Mucosa of rectum (tissue), 2 donors: ENCODE data around the gene PI4K2A.

Experiments used
- H3K27ac ChIP-seq, 2 donors: one replicate each; pipeline ENCODE4 v1.7.0; 2013; ENCODE audit warnings: inconsistent platforms in 2 of 2, low read depth in 2 of 2, low read length in 2 of 2
- H3K27me3 ChIP-seq, 2 donors: one replicate each; pipeline ENCODE4 v1.7.0; 2013; ENCODE audit warnings: low read length in 2 of 2; ENCODE audit not compliant: control insufficient read depth in 2 of 2, insufficient read depth in 2 of 2
- H3K36me3 ChIP-seq, 2 donors: one replicate each; pipeline ENCODE4 v1.7.0; 2013; ENCODE audit warnings: low read length in 2 of 2; ENCODE audit not compliant: control insufficient read depth in 2 of 2, insufficient read depth in 2 of 2
- H3K4me1 ChIP-seq, 2 donors: one replicate each; pipeline ENCODE4 v1.7.0; 2013; ENCODE audit warnings: low read length in 2 of 2, mild to moderate bottlenecking in 1 of 2; ENCODE audit not compliant: control insufficient read depth in 2 of 2, insufficient read depth in 2 of 2
- H3K4me3 ChIP-seq, 2 donors: one replicate each; pipeline ENCODE4 v1.7.0; 2013; ENCODE audit warnings: low read length in 2 of 2
- H3K9ac ChIP-seq, 2 donors: one replicate each; pipeline ENCODE4 v1.7.0; 2013; ENCODE audit warnings: low read length in 2 of 2, low read depth in 1 of 2, mild to moderate bottlenecking in 1 of 2
- H3K9me3 ChIP-seq, 2 donors: one replicate each; pipeline ENCODE4 v1.7.0; 2013; ENCODE audit warnings: low read length in 2 of 2; ENCODE audit not compliant: control insufficient read depth in 2 of 2
- donor health status: healthy.
- donor health status: Normal muscosa, but diverticular disease.

The PI4K2A gene

GRCh38 chr10:97723001-97723400 lies 82.5 kb downstream of the PI4K2A start:
- peak overlapping the region; percentile 78 to 82 for H3K27ac ChIP-seq

GRCh38 chr10:97724341-97724941 lies 84.0 kb downstream of the PI4K2A start:
- no peaks in the 10 kb centered on the region for H3K36me3 ChIP-seq
- H3K27ac ChIP-seq: peak overlapping the region; percentile 78 to 85
- H3K4me1 ChIP-seq: peaks cover 35 to 42% of the 10 kb centered on the region in 2 donors
- H3K27me3 ChIP-seq: no peaks in the 10 kb centered on the region
- H3K4me3 ChIP-seq: peak overlapping the region in 1 of 2 donors; percentile 23
- no peaks in the 10 kb centered on the region for H3K9me3 ChIP-seq
- H3K9ac ChIP-seq: peak overlapping the region; percentile 28 to 65

More at GRCh38 chr10:97723001-97723400, 82.5 kb downstream of the PI4K2A start:
- Histone ChIP-seq H3K36me3 (peaks cover 0 to under 1% of the 10 kb centered on the region in 2 donors), H3K4me1 (peaks cover 49 to 55% of the 10 kb centered on the region in 2 donors), H3K9me3 (no peaks in the 10 kb centered on the region), H3K4me3 (no peak overlapping the region), H3K9ac (no peak overlapping the region), H3K27me3 (no peaks in the 10 kb centered on the region)
